ENCODE results near the gene ERBIN. TPM values are rescaled to one million over a fixed set of nuclear protein-coding genes. Genes with fewer than 3 reads are reported as not detected.

The ERBIN gene
- total RNA-seq, 2 donors from 2014 or later: 55.0 to 61.5 TPM

- H3K4me1 ChIP-seq (ENCODE audit: control insufficient read depth in 1 of 2, low read depth in 2 of 2): no peaks in the 10 kb centered on the region
- DNase-seq (ENCODE audit: low spot score) (no peak), ATAC-seq (ENCODE audit: insufficient number of reproducible peaks, low FRiP score, low read depth) (no peak)
- H3K4me3 ChIP-seq: no peak overlapping the region
- H3K36me3 ChIP-seq: no peaks in the 10 kb centered on the region
- no peak overlapping the region for H3K27ac ChIP-seq
- no peaks in the 10 kb centered on the region for H3K27me3 ChIP-seq (replicated peaks; ENCODE audit: insufficient read depth)
- no peak for TF ChIP-seq CTCF (IDR thresholded peaks at IDR 0.05)
- no peaks in the 10 kb centered on the region for H3K9me3 ChIP-seq
Measured at GRCh38 chr5:66074901-66075300, 148.5 kb downstream of the ERBIN start.

GRCh38 chr5:66080664-66081063 is 154.3 kb downstream of the ERBIN start:
- Histone ChIP-seq H3K9me3 (no peaks in the 10 kb centered on the region), H3K27me3 (replicated peaks; ENCODE audit: insufficient read depth) (no peaks in the 10 kb centered on the region), H3K27ac (no peak overlapping the region), H3K4me1 (ENCODE audit: control insufficient read depth in 1 of 2, low read depth in 2 of 2) (no peaks in the 10 kb centered on the region), H3K36me3 (no peaks in the 10 kb centered on the region), H3K4me3 (no peak overlapping the region)
- no peak for TF ChIP-seq CTCF (IDR thresholded peaks at IDR 0.05)
- ATAC-seq (ENCODE audit: insufficient number of reproducible peaks, low FRiP score, low read depth): no peak
- no peak for DNase-seq (ENCODE audit: low spot score)

GRCh38 chr5:66089384-66089783 is 163.0 kb downstream of the ERBIN start:
- H3K4me3 ChIP-seq: no peak overlapping the region
- H3K9me3 ChIP-seq: peaks cover 14% of the 10 kb centered on the region
- no peak for DNase-seq (ENCODE audit: low spot score)
- H3K27ac ChIP-seq: no peak overlapping the region
- no peak for ATAC-seq (ENCODE audit: insufficient number of reproducible peaks, low FRiP score, low read depth)
- no peaks in the 10 kb centered on the region for H3K27me3 ChIP-seq (replicated peaks; ENCODE audit: insufficient read depth)
- no peak for TF ChIP-seq CTCF (IDR thresholded peaks at IDR 0.05)
- H3K4me1 ChIP-seq (ENCODE audit: control insufficient read depth in 1 of 2, low read depth in 2 of 2): no peaks in the 10 kb centered on the region
- no peaks in the 10 kb centered on the region for H3K36me3 ChIP-seq

GRCh38 chr5:66100851-66101250 is 174.5 kb downstream of the ERBIN start:
- Histone ChIP-seq H3K36me3 (no peaks in the 10 kb centered on the region), H3K4me3 (no peak overlapping the region), H3K27ac (no peak overlapping the region), H3K27me3 (replicated peaks; ENCODE audit: insufficient read depth) (no peaks in the 10 kb centered on the region), H3K9me3 (peaks cover 38% of the 10 kb centered on the region), H3K4me1 (ENCODE audit: control insufficient read depth in 1 of 2, low read depth in 2 of 2) (no peaks in the 10 kb centered on the region)
- no peak for TF ChIP-seq CTCF (IDR thresholded peaks at IDR 0.05)
- ATAC-seq (ENCODE audit: insufficient number of reproducible peaks, low FRiP score, low read depth) (no peak), DNase-seq (ENCODE audit: low spot score) (no peak)

GRCh38 chr5:66113160-66113559 is 186.8 kb downstream of the ERBIN start:
- Histone ChIP-seq H3K4me1 (ENCODE audit: control insufficient read depth in 1 of 2, low read depth in 2 of 2) (no peaks in the 10 kb centered on the region), H3K27ac (no peak overlapping the region), H3K36me3 (no peaks in the 10 kb centered on the region), H3K9me3 (peaks cover 17% of the 10 kb centered on the region), H3K27me3 (replicated peaks; ENCODE audit: insufficient read depth) (no peaks in the 10 kb centered on the region), H3K4me3 (no peak overlapping the region)
- no peak for TF ChIP-seq CTCF (IDR thresholded peaks at IDR 0.05)
- ATAC-seq (ENCODE audit: insufficient number of reproducible peaks, low FRiP score, low read depth): no peak
- DNase-seq (ENCODE audit: low spot score): no peak

Measured in thoracic aorta (tissue), 2 donors.